ENCODE results near the gene BBS9.

BBS9 gene

DNA sequence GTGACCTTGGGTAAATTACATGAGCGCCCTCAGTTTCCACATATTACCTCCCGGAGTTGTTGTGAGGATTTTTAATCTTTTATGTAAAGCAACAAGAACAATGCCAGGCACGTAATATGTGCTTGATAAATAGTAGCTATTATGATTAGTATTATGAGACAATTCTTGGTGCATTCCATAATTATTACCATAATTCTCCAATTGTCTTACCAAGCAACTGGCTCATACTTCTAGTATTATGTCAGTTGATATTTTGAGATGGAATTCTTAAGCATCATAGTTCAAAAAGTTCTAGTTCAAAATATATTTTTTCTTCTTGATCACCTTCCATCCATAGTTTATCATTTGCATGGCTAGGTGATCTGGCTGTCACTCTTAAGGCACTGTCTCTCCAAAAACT lies 259.0 kb downstream of the BBS9 start:
- no peak for DNase-seq

DNA sequence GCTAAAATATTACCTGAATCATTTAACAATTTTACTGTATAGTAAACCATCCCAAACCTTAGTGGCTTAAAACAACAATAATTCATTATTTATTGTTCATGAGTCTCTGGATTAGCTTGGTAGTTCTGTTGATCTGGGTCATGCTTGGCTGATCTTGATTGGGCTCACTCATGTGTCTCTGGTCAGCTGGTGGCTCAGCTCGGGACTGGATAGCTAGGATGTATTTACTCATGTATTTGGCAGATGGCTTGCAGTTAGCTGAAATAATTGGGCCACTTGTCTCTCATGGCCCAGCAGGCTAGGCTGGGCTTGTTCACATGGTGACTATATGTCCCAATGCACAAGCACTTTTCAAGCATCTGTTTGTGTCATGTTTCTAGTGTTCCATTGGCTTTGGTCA lies 262.8 kb downstream of the BBS9 start:
- DNase-seq = no peak

DNA sequence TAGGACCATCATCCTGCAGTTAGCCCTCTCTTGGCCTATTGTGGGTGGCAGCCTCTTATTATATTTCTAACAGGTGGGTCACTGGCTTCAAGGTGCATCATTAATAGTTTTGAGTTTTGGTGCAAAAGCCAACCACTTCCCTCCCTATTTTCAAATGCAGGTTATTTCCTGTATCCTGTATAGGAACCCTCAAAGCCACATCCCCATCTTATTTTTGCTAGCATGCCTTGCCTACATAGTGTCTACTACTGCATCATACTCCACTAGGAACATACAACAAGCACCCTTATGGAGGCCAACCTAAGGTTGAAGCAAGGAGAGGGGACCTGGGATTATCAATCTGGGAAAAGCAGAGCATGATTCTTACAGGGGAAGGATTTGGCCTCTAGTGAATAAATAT lies 264.4 kb downstream of the BBS9 start:
- DNase-seq = no peak

DNA sequence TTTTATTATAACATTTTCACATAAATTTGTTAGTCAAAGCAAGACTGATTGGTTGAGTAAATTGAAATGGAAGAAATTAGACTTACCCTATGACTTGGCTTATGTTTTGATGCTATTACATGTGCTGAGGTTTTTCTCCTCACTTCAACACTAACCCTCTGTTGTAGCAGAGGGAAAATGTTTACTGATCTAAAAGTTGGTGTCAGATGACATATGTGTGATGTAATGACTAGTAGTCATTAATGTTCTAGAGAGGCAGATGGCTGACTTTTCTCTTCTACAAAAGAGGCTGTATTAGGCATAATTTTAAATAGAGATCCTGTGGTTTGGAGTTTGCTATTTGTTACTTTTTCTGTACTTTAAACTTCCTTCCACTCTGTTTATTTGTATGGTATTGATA lies 266.0 kb downstream of the BBS9 start:
- DNase-seq = no peak

DNA sequence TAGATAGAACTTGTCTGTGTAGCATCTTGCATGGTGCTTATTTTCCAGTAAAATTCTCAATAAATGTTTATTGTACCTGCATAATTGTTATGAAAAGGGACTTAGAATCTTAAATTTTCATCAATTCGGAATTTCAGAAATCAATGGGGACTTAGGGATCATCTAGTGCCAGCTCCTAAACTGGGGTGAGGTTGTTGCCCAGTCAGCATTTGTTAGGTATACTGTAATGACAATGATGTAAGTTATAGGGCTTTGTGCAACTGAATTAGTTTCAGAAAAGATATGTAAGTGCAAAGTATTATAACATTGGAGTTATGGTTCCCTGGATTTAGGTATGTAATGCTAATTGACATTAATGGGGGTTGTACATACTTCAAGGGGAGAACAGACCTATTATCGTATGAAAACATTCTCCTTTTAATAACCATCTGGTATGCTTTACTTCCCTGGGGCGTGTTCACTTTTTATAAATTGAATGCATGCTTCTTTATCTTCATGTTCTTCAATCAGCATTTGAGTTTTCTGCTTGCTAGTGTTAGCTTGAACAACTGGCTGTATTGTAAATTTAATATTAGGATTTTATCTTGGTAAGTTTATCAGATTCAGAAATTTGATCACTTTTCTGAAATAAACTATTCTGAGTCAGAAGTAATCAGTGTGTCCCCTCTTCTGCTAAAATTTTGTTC lies 270.3 kb downstream of the BBS9 start:
- DNase-seq = no peak

DNA sequence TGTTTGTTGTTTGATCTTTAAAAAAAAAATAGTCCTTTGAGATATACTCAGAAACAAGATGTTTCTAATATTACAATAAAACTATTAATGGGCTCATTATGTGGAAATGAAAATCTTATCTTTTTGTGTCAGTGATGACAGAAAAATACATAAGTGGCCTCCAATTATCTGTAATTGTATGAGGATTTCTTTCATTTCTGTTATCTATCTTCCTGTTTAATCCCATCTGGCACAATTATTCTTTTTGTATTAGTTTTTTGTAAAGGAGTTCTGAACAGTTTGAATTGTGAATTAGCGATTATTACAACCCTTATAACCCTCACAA lies 270.8 kb downstream of the BBS9 start:
- no peak for DNase-seq

DNA sequence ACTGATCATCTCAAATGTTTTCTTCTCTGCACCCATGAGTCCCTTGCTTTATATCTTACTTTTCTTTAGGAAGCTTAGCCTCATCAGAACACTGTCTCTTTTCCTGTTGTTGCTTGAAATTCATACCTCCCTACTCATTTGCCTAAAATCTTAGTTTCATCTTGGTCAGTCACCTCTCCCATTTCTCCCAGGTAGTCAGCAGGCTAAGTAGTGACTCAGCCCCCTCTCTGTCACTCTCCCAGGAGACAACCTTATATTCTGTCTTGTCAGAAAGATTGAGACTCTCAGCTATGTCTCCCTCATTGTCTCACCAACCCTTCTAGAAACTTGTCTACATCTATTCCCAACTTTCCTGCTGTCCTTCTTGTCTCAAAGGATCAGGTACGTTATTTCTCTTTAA lies 280.9 kb downstream of the BBS9 start:
- DNase-seq = no peak

DNA sequence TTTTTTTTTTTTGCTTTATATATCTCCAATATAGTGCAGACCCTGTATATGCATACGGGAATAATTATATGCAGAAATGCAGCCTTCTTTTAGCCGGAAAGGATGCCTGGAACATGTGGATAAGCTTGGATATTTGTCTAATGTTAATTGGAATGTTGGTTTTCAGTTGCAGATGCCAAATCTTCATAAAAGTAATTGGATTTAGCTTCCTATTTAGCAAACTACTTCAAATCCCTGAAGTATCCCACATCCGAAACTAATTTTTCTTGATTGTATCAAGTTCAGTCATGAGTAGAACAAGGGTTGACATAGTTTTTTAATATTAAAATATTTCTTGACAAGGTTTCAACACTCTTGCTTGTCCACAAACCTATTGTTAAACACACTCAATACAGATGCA lies 281.7 kb downstream of the BBS9 start:
- no peak for DNase-seq

DNA sequence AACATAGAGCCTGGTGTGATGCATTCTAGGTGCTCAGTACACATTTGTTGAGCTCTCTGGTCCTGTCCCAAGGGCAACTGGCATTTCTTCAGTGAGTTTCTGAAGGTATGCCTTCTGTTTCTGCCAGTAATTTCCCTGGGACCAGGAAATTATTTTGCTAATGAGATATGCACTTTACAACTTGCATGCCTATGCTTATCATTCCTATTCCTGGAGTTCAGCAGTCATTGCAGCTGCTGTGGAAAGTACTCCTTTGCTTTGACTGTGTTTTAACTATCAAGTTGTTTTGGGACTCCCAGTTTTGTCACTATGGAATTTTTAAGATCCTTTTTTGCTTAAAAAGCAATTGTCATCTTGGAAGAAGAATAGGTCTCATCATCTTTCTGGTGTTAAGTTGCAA lies 283.0 kb downstream of the BBS9 start:
- DNase-seq = no peak

DNA sequence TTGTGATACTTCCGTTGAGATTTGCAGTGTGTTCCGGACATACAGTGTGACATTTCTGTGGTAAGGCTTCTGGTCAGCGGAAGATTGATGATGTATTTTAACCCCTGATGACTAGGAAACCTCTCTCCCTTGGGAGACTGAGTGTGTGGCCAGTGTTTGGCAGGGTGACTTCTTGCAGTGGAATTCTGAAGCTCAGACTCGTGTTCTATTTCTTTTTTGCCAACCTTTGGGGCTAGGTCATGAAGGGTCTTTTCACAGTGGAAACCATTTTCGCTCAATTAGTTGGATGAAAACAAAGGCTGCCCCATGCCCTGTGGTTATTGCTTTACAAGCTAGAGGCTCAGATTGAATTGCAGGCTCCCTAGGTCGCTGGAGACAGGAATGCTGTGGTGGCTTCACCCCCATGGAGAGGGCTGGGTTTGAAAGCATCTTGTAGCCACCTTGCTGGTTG lies 288.9 kb downstream of the BBS9 start:
- DNase-seq = no peak

DNA sequence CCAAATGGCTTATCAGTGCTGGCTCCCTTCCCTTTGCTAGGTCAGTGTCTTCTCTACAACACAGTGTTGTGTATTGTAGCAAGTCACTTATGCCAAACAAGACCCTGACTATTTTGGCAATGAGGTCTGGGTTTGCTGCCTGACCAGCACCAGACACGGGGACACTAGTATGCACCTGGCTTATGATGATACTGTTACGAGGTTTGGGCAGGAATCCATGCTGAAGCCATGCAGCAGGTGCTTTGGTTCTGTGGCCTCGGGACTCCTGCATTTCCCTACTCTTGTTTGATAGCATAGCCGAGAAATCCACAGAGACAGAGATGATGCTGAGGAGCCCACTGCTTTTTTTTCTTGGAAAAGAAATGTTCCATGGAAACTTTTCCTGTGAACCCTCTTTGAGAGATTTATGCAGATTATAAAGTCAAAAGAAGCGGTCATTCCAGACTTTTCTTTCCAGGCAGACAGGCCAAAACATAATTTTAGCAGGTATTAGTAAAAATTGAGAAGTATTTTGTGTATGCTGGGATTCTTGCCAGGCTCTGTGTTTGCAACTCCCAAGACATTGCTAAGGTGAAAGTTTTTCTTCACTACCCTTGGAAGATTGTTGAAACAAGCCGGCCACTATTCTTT lies 291.1 kb downstream of the BBS9 start:
- DNase-seq = no peak

DNA sequence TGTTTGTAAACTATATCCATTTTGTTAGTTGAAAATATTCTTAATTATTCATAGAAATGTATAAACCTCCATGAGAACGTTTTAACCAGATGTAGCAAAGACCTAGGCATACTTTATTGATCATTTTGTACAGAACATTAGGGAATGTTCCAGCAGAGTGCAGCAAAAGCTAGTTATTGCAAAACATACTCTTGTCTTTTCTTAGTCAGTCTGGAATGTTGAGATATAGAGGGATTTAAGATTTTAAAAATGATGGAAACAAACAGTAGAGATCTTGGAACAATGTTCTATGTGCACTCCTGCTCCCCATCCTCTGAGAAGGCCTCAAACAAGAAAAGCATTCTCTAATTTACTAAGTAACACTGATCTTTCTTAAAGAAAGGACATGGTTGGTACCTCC lies 292.1 kb downstream of the BBS9 start:
- DNase-seq = no peak

DNA sequence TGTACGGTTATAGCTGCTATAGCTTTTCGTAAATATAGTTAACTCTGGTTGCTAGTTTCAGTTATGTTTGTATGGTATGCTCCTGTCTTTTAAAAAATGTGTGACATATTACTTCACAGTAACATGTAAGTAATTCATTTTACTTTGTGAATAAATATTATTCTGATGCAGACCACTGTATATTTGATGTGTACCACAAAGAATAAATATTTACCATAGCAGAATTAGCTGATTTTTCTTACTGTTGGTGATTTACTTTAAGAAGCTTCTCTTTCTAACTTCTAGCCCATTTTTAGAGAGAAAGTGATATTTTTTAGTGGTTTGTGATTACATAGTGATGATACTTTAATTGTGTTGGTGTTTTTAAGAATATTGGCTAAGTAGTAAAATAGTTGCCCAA lies 292.8 kb downstream of the BBS9 start:
- no peak for DNase-seq

DNA sequence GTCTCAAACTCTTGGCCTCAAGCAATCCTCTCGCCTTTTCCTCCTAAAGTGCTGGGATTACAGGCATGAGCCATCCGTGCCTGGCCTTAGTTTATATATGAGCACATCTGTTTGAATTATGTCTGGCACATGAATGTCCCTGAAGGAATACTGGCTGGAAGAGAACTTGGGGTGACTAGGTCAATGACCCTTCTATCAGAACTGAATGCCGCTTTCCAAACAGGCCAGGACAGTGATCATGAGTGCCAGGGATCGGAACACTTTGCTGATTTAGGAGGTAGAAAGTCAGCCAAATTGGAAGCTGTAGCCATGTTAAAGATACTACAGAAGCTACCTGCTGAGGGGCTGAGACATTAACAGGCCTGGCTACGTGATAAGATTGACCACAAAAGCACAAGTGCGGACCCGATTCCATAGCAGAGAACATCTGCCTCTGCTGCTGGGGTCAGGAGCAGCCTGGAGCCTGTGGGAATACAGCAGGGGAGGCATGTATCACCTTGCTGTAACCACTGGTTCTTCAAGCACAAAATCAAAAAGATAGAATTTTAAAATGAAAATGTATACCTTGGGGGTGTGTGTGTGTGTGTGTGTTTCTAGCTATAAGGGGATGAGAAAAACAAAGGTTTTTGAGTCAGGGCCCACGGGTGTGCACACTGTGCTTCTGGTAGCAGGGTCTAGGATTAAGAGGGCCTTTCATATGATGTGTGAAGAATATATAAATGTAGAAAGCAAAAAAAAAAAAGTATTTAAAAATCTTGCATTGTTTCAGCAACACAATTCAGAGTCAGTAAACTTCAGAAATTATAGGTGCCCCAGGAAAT lies 293.7 kb downstream of the BBS9 start:
- DNase-seq = no peak

DNA sequence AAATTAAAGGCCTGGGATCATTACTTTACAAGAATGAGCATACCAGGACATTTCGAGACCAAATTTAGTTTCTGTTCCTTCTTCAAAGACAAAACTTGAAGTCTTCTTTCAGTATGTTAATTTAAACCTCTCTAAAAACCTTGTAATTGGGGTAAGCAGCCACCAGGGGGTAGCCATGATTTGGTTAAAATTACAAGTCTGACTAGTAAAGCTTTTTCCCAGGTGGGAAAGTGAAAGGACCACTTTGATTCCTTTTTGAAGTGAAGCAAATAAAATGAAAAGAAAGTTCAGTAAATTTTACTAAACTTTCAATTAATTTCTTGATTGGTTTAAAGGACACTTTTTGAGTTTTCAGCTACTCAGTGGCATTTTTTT lies 294.3 kb downstream of the BBS9 start:
- no peak for DNase-seq

DNA sequence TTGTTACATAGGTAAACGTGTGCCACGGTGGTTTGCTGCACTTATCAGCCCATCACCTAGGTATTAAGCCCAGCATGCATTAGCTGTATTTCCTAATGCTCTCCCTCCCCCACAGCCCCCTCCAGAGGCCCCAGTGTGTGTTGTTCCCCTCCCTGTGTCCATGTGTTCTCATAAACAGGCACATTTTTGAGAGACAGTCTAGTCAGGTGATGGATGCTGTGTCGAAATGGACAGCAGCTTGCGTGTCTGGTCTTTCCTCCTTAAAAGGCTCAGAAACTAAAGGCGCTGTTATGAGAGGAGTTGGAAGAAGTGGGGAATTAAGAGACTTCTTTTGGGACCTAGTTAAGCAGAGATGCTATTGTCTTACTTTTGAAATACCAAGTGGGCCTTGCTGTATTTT lies 296.0 kb downstream of the BBS9 start:
- no peak for DNase-seq

DNA sequence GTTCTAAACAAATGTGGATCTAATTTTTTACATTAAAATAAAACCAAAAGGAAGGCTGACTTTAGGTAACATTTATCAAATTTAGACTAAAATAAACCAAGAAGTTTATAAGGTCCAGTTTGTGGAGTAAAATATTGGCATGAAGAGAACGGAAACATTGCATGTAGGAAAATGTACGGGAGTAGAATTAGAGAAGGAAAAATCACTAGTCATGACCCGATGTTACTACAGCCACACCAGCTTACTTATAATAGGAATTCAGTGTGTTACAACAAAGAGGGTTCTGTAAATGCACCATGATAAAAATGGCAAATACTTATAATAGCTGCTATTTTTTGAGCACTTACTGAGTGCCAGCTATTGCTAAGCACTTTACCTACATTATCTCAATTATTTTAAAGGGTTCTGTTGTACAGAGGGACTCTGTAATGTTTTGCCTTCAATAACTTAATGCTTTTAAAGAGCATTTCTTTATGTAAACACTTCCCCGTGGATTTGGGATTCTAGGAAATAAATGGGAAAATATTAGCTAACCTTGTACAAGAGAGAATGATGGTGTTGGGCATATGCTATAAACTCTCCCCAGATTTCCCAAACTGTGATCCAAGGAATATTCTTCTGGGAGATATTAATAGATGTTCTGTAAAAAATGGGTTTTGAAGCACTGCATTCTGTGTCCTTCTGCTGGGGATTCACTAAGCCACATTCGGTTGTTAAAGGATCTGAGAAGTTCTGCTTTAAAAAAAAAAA lies 296.7 kb downstream of the BBS9 start:
- no peak for DNase-seq

DNA sequence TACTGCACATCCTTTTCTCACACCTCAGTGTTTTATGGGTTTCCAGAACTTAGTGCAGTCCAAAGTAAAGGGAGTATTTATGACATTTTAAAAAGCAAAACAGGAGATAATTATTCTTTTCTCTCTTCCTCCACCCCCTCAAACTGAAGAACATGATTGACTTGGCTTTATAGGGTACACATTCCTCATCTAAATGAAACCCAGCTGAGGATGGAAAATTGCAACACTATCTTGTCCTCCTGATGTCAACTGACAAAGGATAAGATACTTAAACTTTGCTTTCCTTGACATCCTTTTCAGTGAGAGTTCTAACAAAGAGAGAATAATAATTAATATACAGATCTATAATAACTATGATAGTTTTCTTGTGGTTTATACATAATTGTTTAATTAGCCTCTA lies 299.1 kb downstream of the BBS9 start:
- DNase-seq = no peak

DNA sequence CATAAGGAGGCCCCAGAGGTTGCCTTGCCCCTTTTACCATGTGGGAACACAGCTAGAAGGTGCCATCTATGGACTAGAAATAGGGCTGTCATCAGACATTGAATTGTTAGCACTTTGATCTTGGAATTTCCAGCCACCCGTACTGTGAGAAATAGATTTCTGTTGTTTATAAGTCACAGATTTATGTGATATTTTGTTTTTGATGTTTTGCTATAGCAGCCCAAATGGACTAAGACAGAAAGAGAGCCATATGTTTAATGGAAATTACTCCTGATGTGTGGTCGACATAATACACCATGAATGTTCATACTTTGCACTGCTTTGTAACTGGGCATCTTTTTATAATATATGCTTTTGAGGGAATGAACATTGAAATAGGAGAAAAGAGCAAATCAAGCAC lies 302.2 kb downstream of the BBS9 start:
- no peak for DNase-seq

DNA sequence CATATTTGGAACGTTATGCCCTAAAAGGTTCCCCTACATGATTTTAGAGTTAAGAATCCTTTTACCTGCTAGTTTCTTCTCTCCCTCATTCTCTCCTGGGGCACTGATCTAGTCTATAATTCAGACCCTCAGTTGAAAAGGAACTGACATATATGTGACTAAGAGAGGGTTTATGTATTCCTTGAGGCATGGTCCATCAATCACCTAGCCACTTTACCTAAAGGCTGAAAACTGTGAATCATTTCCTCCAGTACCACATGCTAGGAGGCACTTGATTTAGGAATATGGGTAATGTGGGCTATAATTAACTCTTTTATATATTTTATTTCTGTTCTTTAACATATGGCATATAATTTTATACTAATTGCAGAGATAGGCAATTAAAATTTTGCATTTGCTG lies 303.5 kb downstream of the BBS9 start:
- no peak for DNase-seq

DNA sequence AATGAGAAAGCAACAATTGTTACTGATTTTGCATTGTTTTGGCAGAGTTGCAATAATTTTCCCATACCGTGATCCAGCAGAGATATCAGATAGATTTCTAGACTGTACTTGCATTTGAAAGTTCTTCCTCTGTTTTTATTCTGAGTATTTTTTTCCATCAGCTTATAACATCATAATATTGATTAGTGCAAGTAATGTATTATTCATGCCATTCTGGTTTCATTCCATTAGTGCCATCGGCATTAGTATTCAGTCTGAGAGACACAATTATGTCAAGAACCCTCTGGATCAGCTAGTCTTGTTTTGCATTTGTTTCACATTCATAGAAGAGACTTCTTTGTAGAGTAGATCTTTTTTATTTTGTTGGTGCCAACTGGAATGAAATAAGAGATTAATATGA lies 304.0 kb downstream of the BBS9 start:
- no peak for DNase-seq

DNA sequence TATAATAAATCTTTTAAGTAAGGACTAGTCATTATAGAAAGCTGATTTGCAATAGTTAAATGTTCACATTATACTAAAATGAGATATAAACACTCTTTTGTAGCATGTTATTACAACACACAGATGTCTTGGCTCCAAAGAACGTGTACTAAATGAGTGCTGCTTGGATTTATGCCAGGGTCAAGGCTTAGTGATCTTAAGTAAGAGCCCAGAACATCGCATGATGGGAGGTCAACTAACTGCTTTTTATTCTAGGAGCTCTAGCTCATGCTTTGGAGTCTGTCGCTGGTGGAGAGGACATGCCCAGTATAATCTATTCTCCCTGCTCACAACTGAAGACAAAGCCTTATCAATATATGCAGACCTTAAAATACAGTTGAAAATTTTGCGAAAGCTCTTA lies 315.1 kb downstream of the BBS9 start:
- DNase-seq = no peak

DNA sequence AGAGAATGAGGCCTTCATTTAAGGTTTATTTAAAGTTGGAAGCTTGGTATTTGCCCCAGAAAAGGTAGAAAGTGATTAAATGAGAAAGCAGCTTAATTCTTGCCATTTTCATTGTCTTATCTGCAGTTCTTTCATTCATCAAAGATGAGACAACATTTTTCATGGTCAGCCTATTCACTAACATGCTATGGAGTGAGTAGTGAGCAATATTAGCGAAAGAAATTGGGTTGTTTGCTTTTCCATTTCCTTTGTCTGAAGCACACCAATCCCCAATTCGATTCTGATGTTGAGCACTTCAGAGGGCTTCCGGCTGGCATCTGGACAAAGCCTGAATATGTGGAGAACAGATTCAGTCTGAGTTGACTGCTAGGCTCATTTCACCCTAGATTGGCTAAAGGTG lies 317.2 kb downstream of the BBS9 start:
- DNase-seq = no peak

DNA sequence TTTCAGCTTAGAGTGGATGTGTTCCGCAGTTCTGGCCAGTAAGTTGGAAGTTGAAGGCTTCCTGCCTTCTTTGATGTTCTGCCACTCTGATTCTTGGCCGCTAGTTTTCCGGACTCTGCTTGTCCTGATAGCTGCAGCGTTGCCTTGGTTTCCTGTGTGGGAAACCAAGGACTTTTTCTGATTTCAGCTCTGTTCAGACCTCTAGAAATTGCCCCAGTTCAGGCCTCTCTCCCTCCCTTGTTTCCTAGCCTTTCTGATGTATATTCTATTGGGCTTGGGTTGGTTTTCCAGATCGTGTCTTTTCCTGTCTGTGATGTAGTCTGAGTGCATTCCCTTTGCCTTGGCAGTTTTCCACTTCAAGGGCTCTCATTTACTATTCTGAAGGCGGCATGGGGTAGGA lies 318.7 kb downstream of the BBS9 start:
- DNase-seq = no peak
